NCI-H1436 treated with DMSO at 0.1 percent for 48 hours (cell line): Measurements from ENCODE around the gene COL6A1.
"Not testable (repeated sequence)": the region's sequence is repeated elsewhere in the genome, so short reads cannot be mapped to it uniquely, and the experiment has no call there.

ENCODE experiments used
- DNase-seq: peaks from one replicate; lab custom pipeline; 2025; lab: John Stamatoyannopoulos, UW

The COL6A1 gene

DNA sequence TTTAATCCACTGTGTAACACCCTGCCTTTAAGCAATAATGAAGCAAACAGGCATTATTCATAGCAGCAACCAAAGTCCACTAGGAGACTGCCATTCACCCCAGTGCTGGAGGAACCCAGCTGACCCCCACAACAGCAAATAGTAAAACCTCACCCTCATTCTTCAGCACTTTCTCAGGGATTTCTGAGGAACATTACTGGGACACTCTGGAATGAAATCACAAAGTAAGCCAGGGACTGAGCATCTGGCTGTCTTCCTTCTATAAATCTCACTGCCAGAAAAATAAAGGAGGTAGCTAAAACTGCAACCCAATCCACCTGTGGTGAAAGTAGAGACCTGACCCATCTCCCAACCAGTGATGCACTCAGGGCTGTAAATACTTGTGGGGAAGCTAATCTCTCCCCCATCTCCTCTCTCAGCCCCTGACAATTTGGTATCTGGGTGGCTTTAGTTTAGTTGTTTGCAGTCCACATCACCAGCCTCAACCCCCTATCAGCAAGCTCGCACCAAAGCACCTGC lies 47.1 kb downstream of the COL6A1 start:
- no peak for DNase-seq

DNA sequence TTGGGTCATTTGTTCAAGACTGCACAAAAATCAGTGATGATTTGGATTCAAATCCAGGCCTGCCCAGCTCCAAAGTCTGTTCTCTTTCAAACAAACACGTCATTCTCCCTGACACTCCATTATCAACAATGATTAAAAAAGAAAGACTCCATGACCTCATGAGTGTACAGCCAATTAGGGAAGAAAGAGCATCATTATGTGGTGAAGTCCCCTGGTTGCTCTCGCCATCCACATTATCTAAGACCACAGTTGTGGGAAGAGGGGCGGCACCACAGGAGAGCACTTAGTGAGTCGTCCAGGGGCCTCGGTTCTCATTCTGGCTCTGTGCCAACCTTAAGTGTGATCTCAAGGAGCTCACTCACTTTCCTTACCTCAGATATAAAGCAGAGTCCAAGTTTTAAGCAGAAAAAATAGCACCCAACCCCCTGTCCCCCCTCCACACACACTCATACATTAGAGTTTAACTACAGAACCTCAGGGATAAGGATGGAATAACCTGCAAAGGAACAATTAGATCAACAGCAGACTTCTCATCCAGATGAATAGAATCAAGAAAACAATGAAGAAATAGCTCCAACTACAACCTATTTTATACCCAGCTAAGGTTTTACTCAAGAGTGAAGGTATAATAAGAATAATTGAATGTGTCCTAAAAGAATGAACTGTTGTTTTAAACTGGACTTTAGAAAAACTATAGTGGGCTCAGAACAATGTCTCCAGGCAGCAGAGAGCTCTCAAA lies 47.8 kb downstream of the COL6A1 start:
- no peak for DNase-seq

DNA sequence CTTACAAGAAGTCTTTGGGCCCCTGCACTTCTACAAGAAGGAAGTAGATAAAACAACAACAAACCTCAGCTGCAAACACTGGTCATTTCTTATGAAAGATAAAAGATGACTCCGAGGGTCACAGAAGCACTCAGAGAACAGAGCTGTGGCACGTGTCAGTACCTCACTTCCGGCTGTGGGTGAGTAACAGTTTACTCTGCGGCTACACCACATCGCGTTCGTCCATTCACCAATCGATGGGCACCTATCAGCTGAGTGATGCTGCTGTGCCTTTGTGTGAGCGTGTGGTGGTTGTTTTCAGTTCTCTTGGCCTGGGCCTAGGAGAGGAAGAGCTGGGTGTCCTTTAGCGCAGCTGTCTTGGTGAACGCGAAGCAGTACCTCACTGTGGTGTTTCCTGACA lies 49.9 kb downstream of the COL6A1 start:
- DNase-seq = no peak

DNA sequence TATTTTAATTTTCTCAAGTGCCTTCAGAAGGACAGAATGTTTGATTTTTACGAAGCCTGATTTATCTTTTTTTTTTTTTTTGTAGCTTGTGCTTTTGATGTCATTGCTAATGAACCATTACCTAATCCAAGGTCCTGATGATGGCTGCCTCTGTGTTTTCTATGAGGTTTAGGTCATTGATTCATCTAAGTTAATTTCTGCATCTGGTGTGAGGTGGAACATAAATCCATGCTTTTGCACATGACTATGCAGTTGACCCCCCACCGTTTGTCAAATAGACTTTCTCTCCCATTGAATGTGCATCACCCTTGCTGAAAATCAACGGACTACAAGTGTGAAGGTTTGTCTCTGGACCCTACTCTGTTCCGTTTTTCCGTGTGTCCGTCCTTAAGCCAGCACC lies 50.5 kb downstream of the COL6A1 start:
- DNase-seq = no peak

DNA sequence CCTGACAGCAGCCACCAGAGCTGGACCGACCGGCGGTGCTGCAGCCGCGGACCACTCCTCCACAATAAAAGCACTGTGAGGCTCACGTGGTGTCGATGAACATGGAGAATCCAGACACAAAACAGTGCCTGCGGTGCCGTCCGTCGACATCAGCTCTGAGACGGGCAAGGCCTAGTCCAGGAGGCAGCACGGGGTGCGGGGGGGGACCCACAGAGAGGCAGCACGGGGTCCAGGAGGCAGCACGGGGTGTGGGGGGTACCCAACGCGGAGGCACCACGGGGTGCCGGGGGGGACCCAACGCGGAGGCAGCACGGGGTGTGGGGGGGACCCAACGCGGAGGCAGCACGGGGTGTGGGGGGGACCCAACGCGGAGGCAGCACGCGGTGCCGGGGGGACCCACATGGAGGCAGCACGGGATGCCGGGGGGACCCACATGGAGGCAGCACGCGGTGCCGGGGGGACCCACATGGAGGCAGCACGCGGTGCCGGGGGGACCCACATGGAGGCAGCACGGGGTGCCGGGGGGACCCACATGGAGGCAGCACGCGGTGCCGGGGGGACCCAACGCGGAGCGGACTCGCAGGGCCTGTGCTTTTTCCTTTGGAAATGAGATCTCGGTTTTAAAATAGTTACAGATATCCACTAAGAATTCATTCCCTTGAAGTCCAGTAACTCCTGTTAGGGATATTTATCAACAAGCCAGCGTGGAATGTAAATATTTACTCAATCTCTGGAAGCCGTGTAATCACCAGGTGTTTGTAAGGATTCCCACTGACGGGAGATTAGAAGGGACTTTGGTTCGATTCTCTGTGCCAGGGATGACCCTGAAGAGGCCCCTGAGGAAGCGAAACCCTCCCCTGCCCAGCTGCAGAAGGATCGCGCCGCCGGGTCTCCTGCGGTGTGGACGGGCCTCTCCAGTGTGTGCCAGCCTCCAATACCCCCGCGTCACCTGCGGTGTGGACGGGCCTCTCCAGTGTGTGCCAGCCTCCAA lies 52.1 kb downstream of the COL6A1 start:
- no peak for DNase-seq

DNA sequence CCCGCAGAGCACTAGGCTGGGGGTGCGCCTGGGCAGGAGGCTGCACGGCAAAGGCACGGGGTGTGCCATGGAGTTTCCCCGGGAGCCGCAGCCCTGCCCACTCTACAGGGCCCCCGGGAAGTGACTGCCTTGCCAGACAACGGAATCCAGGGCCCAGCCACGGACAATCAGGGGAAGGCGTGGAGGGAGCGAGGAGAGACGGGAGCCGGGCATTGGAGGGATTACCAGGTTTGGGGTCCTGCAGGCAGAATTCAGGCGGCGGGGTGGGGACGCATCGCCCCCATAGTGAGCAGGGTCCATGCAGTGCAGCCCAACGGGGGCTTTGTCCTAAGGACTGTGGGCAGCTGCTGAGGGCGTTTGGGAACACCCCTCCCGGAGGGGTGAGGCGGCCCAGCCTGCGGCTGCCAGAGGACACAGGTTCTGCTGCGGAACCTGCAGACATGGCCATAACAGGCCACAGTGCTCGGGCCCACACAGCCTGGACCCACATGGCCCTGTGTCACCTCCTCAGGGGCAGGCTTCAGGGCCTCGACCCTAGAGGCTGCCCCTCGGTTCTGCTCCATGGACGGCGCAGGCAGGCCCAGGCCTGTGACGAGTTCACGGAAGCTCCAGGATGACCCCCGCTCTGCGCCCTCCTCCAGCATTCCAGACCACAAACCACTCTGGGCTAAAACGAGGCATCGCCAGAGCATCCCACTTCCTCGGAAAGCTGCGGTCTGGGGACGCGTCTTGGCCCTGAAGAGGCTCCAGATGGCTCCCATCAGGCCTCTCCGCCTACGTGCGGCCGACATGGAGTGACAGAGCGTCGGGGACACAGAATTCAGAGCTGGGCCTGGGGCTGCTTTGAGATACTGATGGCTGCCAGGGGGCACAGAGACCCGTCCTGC lies 54.5 kb downstream of the COL6A1 start:
- DNase-seq = no peak

DNA sequence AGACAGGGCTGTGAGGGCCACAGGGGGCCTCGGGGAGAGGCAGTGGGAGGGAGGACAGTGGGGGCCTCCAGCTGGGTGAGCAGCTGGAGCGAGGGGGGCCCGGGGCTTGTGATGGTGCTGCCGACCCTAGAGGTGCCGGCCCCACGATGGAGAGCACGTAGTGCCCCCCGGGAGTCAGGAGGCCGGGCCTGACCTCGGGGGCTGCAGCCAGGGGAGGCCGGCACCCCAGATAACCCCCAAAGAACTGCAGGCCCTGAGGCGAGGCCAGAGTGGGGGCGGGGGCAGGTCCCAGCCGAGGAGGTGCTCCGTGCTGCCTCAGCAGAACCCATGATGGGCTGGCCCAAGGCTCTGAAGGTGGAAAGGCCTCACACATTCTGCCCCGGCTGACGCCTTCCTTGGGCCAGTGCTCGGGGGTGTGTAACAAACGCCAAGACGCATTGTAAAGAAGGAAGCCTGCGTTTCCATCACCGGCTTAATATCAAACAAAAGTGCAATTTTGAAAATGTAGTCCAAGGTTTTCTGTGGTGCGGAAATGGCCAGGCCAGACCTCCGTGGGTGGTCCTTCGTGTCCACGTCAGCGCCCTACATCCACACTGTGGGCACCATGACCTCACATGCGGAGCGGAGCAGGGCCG lies 55.2 kb downstream of the COL6A1 start:
- DNase-seq = no peak

DNA sequence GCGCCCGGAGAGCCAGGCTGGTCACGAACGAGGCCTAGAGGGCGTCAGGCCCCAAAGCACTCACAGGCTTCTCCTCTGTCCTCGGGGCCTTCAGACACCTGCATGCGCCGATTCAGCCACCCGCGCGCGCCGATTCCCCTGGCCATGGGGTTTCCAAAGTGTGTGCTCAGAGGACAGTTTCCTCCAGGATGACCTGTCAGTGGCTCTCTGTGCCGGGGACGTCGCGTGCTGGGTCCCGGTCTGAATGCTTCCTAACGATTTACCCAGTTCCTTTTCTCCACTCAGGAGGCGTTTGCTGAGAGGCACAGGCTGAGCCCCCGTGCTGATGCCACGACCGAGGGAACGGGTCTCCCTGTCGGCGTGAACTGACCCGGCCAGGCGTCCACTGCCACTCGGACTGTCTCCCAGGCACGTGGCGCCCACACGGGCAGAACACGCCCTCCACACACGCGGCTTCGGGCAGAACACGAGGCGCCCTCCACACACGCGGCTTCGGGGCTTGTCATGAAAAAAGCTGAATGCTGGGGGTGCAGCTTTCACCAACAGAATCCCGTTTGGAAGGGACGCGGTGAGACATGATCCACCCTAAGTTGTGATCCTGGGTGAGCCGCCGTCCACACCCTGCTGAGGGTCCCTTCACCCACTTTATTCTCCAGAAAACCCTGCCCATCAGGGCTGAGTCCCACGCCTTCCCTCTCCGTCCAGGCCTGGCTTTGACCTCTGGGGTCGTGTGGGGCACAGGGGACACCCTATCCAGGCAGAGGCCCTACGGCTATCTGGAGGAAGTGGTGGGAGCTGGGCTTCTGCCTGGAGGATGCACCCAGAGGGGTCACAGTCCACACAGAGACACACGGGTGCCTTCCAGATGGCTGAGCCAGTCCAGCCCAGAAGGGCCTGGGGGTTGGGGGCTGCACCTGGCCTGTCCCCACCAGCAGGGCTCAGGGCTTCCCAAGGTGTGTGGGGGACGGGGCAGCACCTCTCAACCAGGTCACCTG lies 56.1 kb downstream of the COL6A1 start:
- no peak for DNase-seq

DNA sequence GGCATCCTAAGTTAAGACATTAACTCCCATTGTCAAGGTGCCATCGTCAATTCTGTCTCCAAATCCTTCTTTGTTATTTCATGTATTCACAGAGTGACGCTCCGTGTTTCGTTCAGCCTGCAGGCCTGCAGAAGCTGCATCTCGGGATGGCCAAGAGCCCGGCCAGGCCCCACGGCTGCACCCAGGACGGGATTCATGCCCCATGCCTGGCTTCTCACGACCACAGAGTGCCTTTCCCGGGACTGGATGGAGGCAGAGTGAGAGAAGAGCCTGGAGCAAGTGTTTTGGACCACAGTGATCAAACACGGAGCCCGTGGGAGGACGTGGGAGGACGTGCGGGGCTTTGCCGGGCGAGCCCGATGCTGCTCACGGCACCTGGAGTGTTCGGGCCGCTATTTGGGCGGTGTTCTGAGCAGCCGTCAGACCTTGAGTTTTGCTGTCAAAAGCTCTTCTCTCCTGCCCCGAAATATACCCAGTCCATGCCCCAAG lies 56.8 kb downstream of the COL6A1 start:
- no peak for DNase-seq

DNA sequence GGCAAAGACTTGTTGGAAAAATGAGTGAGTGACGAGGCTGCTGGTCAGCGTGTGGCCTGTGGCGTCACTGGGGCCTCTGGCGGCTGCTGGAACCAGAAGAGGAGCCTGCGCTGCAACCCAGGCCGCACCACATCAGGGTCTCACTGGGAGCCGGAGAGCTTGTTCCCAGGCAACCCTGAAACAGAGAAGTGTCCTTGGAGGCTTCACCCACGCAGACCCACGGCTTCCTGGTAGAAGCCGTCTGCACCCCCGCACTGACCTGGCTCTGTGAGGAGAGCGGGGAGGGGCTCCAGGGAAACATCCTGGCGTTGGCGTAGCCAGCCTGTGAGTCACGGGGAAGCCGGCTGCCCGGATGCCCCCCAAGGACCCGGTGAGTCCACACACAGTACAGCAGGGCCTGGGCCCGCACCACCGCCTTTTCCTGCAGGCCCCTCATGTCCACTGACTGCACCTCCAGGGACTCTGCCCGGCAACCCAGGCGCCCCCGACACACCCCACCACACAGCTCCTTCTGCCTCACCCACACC lies 57.4 kb downstream of the COL6A1 start:
- no peak for DNase-seq

DNA sequence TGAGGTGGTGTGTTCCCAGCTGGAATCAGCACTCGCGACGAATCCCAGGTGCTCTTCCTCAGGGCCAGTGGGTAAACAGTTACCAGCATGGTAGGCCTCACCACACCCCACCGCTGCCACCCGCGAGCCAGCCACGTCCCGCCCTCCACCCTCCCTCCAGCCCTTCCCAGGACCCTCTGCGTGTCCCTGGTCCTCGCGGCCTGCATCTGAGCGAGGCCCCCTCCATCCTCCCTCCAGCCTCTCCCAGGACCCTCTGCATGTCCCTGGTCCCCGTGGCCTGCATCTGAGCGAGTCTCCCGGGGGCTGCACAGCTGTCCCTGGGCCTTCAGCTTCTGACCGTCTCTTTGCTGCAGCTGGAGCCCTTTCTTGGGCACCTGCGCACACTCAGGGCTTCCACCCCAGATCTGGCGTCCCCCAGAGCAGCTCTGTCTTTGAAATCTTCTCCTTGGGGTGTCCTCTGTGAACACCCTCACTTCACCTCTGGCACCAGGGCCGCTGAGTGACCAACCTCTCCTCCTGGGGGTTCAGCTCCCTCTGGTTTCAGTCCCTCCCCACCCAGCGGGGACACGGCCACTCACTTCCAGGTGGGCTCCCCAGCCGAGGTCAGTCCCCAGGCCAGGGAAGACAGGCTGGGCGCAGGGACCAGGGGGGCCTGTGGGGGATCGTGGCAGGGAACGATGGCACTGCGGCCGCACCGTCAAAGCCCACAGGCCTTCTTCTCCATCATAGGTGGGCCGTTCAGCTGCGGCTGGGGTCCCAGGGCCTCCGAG lies 58.5 kb downstream of the COL6A1 start:
- DNase-seq = no peak

DNA sequence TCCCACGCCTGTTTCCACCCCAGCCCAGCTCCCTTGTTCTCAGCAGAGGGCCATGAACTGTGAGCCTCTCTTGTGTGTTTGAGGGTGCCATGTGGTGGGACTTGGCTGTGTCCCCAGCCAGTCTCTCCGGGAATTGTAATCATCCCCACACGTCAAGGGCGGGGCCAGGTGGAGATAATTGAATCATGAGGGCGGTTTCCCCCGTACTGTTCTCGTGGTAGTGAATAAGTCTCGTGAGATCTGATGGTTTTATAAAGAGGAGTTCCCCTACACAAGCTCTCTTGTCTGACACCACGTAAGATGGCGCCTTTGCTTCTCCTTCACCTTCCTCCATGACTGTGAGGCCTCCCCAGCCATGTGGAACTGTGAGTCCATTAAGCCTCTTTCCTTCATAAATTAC lies 59.1 kb downstream of the COL6A1 start:
- peak; percentile 14 for DNase-seq

DNA sequence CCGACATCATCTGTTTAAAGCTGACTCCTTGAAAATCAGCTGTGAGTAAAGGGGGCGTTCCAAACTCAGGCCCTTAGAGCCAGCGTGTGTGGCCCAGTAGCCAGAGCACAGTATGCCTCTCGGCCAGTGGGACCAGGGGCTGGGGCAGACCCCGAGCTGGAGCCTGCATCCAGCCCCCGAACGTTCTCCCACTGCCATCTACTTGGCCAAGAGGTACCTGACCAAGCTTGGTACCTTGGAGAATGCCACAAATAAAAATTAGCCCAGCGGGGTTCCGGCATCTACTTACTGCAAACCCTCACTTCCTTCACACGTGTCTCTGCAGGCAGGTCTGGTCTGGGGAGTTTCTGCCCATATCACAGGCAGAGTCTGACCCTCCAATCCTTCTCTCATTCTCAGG lies 59.6 kb downstream of the COL6A1 start:
- DNase-seq = no peak

DNA sequence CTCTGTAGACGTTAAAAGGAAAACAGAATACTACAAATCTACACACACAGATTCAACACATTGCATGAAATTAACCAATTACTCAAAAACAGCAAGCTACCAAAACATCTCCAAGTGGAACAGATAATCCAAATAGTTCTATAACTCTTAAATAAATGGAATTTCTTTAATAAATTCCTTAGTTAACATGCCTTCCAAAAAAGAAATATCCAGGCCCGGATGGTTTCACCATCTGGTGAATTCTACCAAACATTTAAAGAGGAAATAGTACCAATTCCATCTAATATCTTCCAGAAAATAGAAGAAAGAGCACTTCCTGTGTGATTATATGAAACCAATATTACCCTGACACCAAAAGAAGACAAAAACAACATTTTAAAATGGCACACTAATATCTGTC lies 63.6 kb downstream of the COL6A1 start:
- DNase-seq = no peak

DNA sequence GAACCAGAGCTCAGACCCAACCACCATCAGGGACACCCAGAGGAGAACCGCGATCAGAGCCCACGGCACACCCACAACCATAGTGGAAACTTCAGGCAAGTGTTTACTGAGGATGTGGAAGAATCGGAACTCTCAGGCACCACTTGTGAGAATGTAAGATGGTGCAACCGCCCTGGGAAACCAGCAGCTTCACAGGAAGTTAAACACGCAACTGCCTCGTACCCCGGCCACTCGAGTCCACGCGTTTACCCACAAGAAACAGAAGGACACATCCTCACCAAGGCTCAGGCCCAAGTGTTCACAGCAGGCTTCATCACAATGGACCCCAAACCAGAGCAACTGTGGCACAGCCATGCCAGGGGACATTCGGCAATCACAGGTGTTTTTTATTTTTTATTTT lies 64.9 kb downstream of the COL6A1 start:
- DNase-seq = no peak

DNA sequence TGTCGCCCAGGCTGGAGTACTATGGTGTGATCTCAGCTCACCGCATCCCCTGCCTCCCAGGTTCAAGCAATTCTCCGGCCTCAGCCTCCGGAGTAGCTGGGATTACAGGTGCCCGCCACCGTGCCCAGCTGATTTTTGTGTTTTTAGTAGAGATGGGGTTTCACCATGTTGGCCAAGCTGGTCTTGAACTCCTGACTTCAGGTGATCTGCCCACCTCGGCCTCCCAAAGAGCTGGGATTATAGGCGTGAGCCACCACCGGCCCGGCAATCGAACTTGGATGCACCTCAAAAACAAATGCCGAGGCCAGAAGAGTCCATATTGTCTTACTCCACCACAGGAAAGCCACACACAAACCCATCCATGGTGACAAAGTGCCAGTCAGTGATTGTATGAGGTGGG lies 65.3 kb downstream of the COL6A1 start:
- DNase-seq = not testable (repeated sequence)

DNA sequence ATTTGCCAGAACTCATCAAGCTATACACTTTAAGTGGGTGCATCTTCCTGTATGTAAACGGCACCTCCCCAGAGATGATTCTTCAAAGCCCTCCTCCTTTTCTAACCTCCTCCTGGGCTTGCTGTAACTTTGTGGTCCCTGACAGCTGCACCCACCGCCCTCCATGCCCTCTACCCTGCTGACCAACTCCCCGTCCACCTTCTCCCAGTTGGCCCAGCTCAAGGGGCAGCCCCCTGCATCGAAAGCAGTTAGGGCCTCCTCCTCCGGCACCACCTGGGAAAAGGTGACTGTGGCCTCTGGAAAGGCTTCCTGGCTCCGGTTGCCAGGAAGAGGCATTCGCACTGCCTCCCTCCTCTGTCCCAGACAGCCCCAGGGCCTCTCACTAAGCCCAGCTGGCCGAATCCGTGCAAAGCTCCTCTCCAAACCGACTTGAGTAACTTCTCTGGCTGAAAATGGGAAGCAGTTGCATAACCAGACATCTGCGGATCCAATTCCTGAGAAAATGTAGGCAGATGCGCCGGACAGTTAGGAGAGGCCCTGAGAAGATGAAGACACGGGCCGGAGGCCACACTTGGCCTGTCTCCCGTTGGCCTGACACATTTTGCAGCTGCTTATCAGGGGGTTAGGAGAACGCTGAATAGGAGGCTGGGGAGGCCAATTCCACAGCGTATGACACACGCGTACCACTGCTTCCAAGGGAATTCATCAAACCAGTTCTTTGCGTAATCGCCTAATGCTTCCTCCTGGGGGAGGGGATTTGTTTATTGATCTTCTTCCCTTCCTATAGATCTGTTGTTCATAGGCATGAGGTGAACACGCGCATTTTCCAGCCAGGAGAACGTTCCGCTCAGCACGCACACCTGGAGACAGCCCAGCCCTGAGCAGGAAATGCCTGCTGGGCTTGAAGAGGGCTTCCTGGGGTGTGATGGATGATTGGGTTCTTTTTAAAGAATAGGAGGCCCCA lies 67.6 kb downstream of the COL6A1 start:
- no peak for DNase-seq
